Sigmoid colon (tissue), 7 donors: ENCODE results near the gene RANBP2. TPM values are rescaled to one million over a fixed set of nuclear protein-coding genes. Genes with fewer than 3 reads are reported as not detected.
"Not testable (repeated sequence)": the region's sequence is repeated elsewhere in the genome, so short reads cannot be mapped to it uniquely, and the experiment has no call there.

Experiments used
- DNase-seq: peaks from one replicate; pipeline ENCODE4 v3.0.0-alpha.2; 2019
- H3K27ac ChIP-seq, 4 donors: fragments of 200-600 bp; sonication (generic); one replicate each; pipeline ENCODE4 v1.5.1; 2016 to 2019; ENCODE audit warnings: mild to moderate bottlenecking in 1 of 4
- H3K27me3 ChIP-seq, 3 donors: fragments of 200-600 bp; sonication (generic); one replicate each; pipeline ENCODE4 v1.5.1; 2019; ENCODE audit warnings: mild to moderate bottlenecking in 1 of 3
- H3K36me3 ChIP-seq, 4 donors: fragments of 200-600 bp; sonication (generic); one replicate each; pipeline ENCODE4 v1.5.1; 2016 to 2019
- H3K4me1 ChIP-seq, 4 donors: fragments of 200-600 bp; sonication (generic); one replicate each; pipeline ENCODE4 v1.5.1; 2017 to 2019
- H3K4me3 ChIP-seq, 4 donors: fragments of 200-600 bp; sonication (generic); one replicate each; pipeline ENCODE4 v1.5.1; 2017 to 2019; ENCODE audit warnings: mild to moderate bottlenecking in 2 of 4, moderate library complexity in 1 of 4
- H3K9me3 ChIP-seq, 4 donors: fragments of 200-600 bp in 3 of 4; sonication (generic) in 3 of 4; one replicate each; pipeline versions ENCODE4 v1.5.1 to v1.6.1; 2013 to 2019
- CTCF ChIP-seq, 4 experiments: fragments of 450-650 bp in 3 of 4; fragments of 200-600 bp in 1 of 4; IDR thresholded peaks; one replicate each; pipeline ENCODE4 v1.5.1; 2016 to 2019; ENCODE audit warnings: antibody characterized with exemption in 4 of 4, mild to moderate bottlenecking in 3 of 4, moderate library complexity in 2 of 4
- EP300 ChIP-seq, 4 donors: sonication (generic); formaldehyde crosslinking; IDR thresholded peaks; one replicate each; pipeline ENCODE4 v1.6.1; 2017; ENCODE audit warnings: antibody characterized with exemption in 4 of 4
- POLR2A ChIP-seq, 2 donors: fragments of 450-650 bp; IDR thresholded peaks; one replicate each; pipeline ENCODE4 v1.6.1; 2016; ENCODE audit warnings: antibody characterized with exemption in 2 of 2, mild to moderate bottlenecking in 2 of 2, moderate library complexity in 2 of 2
- POLR2AphosphoS5 ChIP-seq, 4 donors: sonication (generic); formaldehyde crosslinking; IDR thresholded peaks; one replicate each; pipeline ENCODE4 v1.6.1; 2017; ENCODE audit warnings: antibody characterized with exemption in 4 of 4
- WGBS, 2 donors: extraction: QIAGEN DNeasy Blood & Tissue Kit; methylation state at CpG; one replicate each; pipeline ENCODE4 v1.1.7; 2013; 5-methylcytosine and 5-hydroxymethylcytosine counted together
- intact Hi-C: fragments of 100-400 bp; cut with DNase I; formaldehyde crosslinking; loops from one replicate; pipeline ENCODE4 v1.15.1; 2023
- polyA plus RNA-seq, 3 donors: library from polyadenylated mRNA; stranded (reverse); fragments of 200-250 nt; gene quantifications; one replicate each; pipeline ENCODE4 v1.2.3, GENCODE V29; 2013
- total RNA-seq, 4 donors: library from RNA; depleted of rRNA; stranded (reverse); fragments of >200 nt; gene quantifications; one replicate each; pipeline ENCODE4 v1.1.0, GENCODE V29; 2016
- donor health status: healthy with polysubstance abuse.
- donor health status: Bipolar disorder and iron deficiency.
- donor health status: healthy.

The RANBP2 gene
- total and polyA plus RNA-seq, 7 donors = 5.3 to 66.5 (median 52.6) TPM

GRCh38 chr2:108762618-108763017 lies 43.3 kb downstream of the RANBP2 start:
- H3K4me3 ChIP-seq, H3K4me1 ChIP-seq, H3K27me3 ChIP-seq, intact Hi-C loops, DNase-seq, H3K9me3 ChIP-seq, H3K27ac ChIP-seq: not testable (repeated sequence)
- H3K36me3 ChIP-seq = peaks cover 13 to 49% (median 28%) of the 10 kb centered on the region in 4 donors

- intact Hi-C loops, DNase-seq, H3K9me3 ChIP-seq, H3K4me1 ChIP-seq, H3K27ac ChIP-seq, H3K4me3 ChIP-seq, H3K27me3 ChIP-seq: not testable (repeated sequence)
- peaks cover 13 to 48% (median 27%) of the 10 kb centered on the region in 4 donors for H3K36me3 ChIP-seq
- 93 to 95% methylated on average over 5 of the region's 5 CpGs for WGBS, 2 donors
Measured at GRCh38 chr2:108766671-108767070, 47.4 kb downstream of the RANBP2 start.

GRCh38 chr2:108767859-108768258 lies 48.6 kb downstream of the RANBP2 start:
- H3K4me1 ChIP-seq, intact Hi-C loops, H3K9me3 ChIP-seq, DNase-seq, H3K27me3 ChIP-seq, H3K4me3 ChIP-seq, H3K27ac ChIP-seq: not testable (repeated sequence)
- 74 to 91% methylated on average over 1 of the region's 2 CpGs for WGBS, 2 donors
- peaks cover 13 to 55% (median 31%) of the 10 kb centered on the region in 4 donors for H3K36me3 ChIP-seq

- intact Hi-C loops = no loop called here
Measured at GRCh38 chr2:108776475-108776874, 57.2 kb downstream of the RANBP2 start.

GRCh38 chr2:108778857-108779256 lies 59.6 kb downstream of the RANBP2 start:
- peaks cover 0 to 91% (median 23%) of the 10 kb centered on the region in 4 donors for H3K36me3 ChIP-seq

More at GRCh38 chr2:108776475-108776874, 57.2 kb downstream of the RANBP2 start:
- 67 to 88% methylated on average over 3 of the region's 3 CpGs for WGBS, 2 donors
- no peak for DNase-seq
- no peaks in the 10 kb centered on the region for H3K9me3 ChIP-seq
- H3K27me3 ChIP-seq = no peaks in the 10 kb centered on the region
- no peak overlapping the region for H3K27ac ChIP-seq
- H3K4me1 ChIP-seq = no peaks in the 10 kb centered on the region
- H3K4me3 ChIP-seq = no peak overlapping the region
- peaks cover 0 to 91% (median 26%) of the 10 kb centered on the region in 4 donors for H3K36me3 ChIP-seq
- TF ChIP-seq POLR2AphosphoS5 (IDR thresholded peaks at IDR 0.05) = no peak
- TF ChIP-seq EP300 (IDR thresholded peaks at IDR 0.05) = no peak
- TF ChIP-seq CTCF (IDR thresholded peaks at IDR 0.05) = no peak
- TF ChIP-seq POLR2A (IDR thresholded peaks at IDR 0.05) = no peak

GRCh38 chr2:108786008-108786353 lies 66.7 kb downstream of the RANBP2 start:
- peak overlapping the region; percentile 46 to 81 (median 72) for H3K4me3 ChIP-seq
- H3K9me3 ChIP-seq = no peaks in the 10 kb centered on the region
- DNase-seq = no peak
- H3K27ac ChIP-seq = peak overlapping the region; percentile 73 to 83 (median 79)
- no peak for TF ChIP-seq CTCF (IDR thresholded peaks at IDR 0.05)
- no peak for TF ChIP-seq POLR2AphosphoS5 (IDR thresholded peaks at IDR 0.05)
- TF ChIP-seq POLR2A (IDR thresholded peaks at IDR 0.05) = no peak
- TF ChIP-seq EP300 (IDR thresholded peaks at IDR 0.05) = no peak
- peaks cover 0 to 12% (median 7%) of the 10 kb centered on the region in 4 donors for H3K4me1 ChIP-seq
- H3K36me3 ChIP-seq = peaks cover 0 to 39% (median 6%) of the 10 kb centered on the region in 4 donors
- H3K27me3 ChIP-seq = no peaks in the 10 kb centered on the region
- intact Hi-C loops = no loop called here
- WGBS, 2 donors = 0% methylated on average over 1 of the region's 1 CpG

More at GRCh38 chr2:108778857-108779256, 59.6 kb downstream of the RANBP2 start:
- 79 to 83% methylated on average over 2 of the region's 2 CpGs for WGBS, 2 donors
- Histone ChIP-seq H3K27me3 (no peaks in the 10 kb centered on the region), H3K4me3 (no peak overlapping the region), H3K27ac (no peak overlapping the region), H3K9me3 (no peaks in the 10 kb centered on the region), H3K4me1 (no peaks in the 10 kb centered on the region)
- TF ChIP-seq EP300 (IDR thresholded peaks at IDR 0.05) (no peak), POLR2A (IDR thresholded peaks at IDR 0.05) (no peak), POLR2AphosphoS5 (IDR thresholded peaks at IDR 0.05) (no peak), CTCF (IDR thresholded peaks at IDR 0.05) (no peak)
- intact Hi-C loops = no loop called here
- DNase-seq = no peak
